Coronary artery (tissue), 2 donors: Measurements from ENCODE around the gene CETP.

Source experiments
- DNase-seq: peaks from one replicate; pipeline ENCODE4 v3.0.0-alpha.2; 2017; ENCODE audit warnings: low spot score
- H3K27ac ChIP-seq, 2 donors: fragments of 200-600 bp; sonication (generic); one replicate each; pipeline ENCODE4 v1.5.1; 2016 to 2019
- H3K4me3 ChIP-seq: fragments of 200-600 bp; sonication (generic); 2 replicates; pipeline ENCODE4 v1.5.1; 2016; ENCODE audit warnings: mild to moderate bottlenecking, moderate library complexity
- TF ChIP-seq, protein P1 (sequence below): fragments of 200-600 bp; sonication (generic); IDR thresholded peaks from one replicate; pipeline ENCODE4 v1.5.1; 2019; ENCODE audit warnings: antibody characterized with exemption

Gene CETP

DNA sequence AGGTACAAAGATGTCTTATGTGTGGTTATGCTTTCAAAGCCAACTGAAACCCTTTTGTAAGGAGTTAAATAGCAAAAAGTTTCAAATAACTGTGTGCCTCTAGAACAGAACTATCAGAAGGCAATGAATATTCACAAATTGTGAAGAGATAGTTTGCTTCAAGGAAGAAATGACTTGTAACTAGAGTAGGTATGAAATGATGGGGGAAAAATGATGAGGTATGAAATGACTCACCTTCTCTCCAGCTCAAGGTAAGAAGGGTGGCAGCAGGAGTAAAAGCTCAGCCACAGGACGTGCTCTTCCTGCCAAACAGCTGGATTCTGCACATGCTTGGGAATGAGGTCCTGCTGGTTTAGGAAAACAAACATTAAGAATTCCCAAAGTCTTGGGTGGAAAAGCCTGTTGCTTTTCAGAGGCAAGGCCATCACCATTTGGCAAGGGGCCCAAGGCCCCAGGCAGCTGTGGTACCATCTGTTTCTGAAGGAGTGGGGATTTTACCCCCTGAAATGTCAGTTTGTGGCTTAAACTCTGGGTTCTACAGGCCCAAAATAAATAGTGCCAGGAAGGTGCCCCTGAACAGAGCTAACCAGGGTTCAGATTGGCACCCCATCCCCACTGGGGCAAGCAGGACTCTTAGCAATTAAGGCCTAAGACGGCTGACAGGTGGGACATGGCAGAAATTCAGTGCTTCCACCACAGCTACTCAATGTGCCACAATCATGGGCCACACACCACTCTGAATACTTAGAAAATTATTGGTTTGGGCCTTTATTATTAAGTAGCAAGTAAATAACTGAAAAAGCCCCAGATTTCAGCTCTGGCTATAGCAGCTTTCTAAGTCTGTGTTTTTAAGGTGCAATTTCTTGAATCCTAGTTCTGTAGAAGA lies 16.6 kb upstream of the CETP start:
- peak overlapping the region; percentile 27 to 60 for H3K27ac ChIP-seq
- H3K4me3 ChIP-seq, result no peak overlapping the region
- TF ChIP-seq, protein P1, sequence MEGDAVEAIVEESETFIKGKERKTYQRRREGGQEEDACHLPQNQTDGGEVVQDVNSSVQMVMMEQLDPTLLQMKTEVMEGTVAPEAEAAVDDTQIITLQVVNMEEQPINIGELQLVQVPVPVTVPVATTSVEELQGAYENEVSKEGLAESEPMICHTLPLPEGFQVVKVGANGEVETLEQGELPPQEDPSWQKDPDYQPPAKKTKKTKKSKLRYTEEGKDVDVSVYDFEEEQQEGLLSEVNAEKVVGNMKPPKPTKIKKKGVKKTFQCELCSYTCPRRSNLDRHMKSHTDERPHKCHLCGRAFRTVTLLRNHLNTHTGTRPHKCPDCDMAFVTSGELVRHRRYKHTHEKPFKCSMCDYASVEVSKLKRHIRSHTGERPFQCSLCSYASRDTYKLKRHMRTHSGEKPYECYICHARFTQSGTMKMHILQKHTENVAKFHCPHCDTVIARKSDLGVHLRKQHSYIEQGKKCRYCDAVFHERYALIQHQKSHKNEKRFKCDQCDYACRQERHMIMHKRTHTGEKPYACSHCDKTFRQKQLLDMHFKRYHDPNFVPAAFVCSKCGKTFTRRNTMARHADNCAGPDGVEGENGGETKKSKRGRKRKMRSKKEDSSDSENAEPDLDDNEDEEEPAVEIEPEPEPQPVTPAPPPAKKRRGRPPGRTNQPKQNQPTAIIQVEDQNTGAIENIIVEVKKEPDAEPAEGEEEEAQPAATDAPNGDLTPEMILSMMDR, result no peak
- DNase-seq, result no peak

DNA sequence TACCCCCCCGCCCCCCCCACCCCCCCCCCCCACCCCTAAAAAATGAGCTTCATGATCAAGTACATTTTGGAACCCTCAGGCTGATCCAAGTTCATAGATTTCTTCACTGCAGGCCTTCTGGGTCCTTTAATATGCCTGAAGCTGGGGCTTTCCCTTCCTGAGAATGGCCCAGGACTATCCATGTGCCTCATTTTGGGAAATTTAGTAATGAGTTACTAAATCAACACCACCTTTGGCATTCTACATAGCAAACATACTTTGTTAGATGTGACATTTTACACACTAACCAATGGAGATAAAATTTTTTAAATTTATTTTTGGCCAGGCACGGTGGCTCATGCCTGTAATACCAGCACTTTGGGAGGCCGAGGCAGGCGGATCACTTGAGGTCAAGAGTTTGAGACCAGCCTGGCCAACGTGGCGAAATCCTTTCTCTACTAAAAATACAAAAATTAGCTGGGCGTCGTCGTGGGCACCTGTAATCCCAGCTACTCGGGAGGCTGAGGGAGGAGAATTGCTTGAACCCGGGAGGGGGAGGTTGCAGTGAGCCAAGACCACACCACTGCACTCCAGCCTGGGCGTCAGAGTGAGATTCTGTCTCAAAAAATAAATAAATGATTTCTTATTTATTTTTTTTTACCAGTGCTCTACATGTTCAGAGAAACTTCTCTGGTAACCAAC lies 15.8 kb upstream of the CETP start:
- DNase-seq, result no peak
- H3K27ac ChIP-seq, result peak overlapping the region in 1 of 2 donors; percentile 54
- TF ChIP-seq, protein P1, result no peak
- no peak overlapping the region for H3K4me3 ChIP-seq

DNA sequence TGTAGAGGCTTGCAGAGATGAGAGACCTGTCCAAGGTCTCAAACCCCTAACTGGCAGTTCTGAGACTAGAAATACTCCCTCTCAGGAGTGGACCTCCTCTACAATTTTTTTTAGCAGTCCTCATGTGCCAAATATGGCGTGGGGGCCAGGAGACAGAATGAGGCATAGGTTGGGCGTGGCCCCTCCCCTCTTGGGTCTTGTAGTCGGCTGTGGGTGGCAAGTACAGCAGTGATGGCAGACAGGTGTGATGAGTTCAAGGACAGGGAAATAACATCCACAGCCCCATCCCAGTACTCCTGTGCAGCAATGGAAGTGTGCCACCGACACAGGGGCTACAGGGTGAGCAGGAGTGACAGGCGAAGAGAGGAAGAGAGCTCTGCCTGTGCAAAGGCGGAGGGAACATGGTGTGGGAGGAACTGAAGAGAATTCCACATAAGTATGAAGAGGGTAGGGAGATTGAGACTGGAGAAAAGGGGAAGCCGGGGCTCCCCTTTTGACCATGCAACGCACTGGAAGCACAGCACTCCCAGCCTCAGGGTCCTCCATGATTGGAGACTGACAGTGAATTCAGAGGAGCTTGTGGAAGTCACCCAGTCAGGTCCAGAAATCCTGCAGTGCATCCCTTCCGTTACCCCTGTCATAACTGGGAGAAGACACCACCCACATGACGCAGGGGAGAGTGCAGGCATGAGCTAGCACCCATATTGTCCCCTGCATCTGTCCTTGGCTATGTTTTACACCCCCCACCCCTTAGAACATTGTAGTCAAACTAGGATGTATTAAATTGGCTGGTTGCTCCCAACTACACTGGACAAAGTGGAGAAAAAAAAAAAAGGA lies 14.8 kb upstream of the CETP start:
- TF ChIP-seq, protein P1, result no peak
- DNase-seq, result no peak
- peak overlapping the region in 1 of 2 donors; percentile 54 for H3K27ac ChIP-seq
- H3K4me3 ChIP-seq, result no peak overlapping the region

DNA sequence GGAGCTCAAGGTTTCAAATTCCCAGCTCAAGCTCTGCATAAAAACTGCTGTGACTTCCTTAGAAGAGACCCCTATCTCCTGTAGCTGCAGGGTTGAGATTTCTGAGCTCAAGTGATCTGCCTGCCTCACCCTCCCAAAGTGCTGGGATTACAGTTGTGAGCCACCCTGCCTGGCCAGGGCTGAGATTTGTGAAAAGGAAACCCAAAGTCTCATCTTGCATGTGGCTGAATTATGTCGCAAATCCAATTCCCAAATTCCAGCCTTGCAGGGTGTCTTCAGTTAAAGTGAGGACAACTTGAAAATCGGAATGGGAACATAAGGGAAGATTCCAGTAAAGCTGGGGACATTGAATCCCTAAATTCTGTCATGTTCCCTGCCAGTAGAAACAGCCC lies 14.2 kb upstream of the CETP start:
- TF ChIP-seq, protein P1, result no peak
- DNase-seq, result no peak
- no peak overlapping the region for H3K4me3 ChIP-seq

DNA sequence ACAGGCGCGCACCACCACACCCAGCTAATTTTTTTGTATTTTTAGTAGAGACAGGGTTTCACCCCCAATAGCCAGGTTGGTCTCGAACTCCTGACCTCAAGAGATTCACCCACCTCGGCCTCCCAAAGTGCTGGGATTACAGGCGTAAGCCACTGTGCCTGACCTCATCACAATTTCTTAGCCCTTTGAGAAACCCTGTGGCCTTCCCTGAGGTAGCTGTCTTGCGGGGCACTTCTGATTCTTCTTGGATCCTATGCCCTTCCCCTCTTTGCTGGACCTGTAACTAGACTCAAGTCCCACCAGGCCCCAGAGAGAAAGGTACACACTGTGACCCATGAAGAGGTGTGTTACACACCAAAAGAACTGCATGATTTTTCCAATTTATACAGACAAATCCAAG lies 13.5 kb upstream of the CETP start:
- TF ChIP-seq, protein P1, result no peak
- DNase-seq, result no peak
- Histone ChIP-seq H3K4me3 (no peak overlapping the region), H3K27ac (no peak overlapping the region)

More for the DNA sequence above, 14.2 kb upstream of the CETP start:
- H3K27ac ChIP-seq, result no peak overlapping the region

DNA sequence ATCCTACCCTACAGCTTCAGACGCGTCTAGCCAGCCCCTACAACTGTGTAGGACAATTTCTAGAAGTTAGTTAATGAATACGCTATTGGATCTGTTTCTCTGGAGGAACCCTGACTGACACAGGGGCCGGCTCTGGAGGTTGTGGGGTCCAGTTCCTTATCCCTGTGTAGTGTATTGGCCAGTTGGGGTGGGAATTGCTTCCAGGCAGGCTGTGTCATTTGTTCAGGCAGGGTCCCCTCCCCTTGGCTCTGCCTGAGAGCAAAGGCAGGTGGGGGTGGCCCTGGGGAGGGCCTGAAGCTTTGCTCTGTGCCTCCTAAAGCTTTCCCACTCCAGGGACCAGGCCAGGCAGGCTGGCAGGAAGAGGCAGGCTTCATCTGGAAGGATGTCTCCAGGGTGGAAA lies 11.7 kb upstream of the CETP start:
- H3K4me3 ChIP-seq, result no peak overlapping the region
- H3K27ac ChIP-seq, result no peak overlapping the region
- TF ChIP-seq, protein P1, result no peak
- no peak for DNase-seq
